Astrocyte (in vitro differentiated cells and primary cell): ENCODE measurements around the gene FAM13C.

Experiments
- EZH2 ChIP-seq: IDR thresholded peaks from 2 replicates; pipeline ENCODE4 v1.6.1; 2012; ENCODE audit warnings: mild to moderate bottlenecking, low read length, inconsistent platforms; ENCODE audit not compliant: insufficient read depth
- TF ChIP-seq, protein P1 (sequence below): IDR thresholded peaks from 2 replicates; pipeline ENCODE4 v1.5.1; 2011; ENCODE audit warnings: low read depth, mild to moderate bottlenecking, inconsistent platforms, low read length, moderate library complexity; ENCODE audit not compliant: insufficient read depth

DNA sequence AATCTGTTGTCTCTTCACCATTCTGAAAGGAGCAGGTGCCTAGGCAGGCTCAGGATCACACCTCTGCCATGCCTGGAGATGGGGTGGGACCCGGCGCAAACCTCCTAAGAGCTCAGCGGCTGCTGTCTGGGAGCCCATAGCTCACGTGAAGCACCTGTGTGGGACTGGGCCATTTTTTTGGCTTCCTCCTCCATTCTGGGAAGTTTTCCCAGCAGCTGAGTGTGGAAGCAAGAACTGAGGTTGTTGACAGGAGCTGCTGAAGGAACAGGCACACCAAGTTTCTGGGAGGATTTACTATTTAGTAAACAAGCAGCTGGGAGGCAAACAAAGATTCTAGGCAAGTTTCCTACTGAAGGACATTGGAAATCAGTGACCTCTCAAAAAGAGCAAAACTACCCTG lies 77.3 kb downstream of the FAM13C start:
- no peak for TF ChIP-seq EZH2
- TF ChIP-seq, protein P1, sequence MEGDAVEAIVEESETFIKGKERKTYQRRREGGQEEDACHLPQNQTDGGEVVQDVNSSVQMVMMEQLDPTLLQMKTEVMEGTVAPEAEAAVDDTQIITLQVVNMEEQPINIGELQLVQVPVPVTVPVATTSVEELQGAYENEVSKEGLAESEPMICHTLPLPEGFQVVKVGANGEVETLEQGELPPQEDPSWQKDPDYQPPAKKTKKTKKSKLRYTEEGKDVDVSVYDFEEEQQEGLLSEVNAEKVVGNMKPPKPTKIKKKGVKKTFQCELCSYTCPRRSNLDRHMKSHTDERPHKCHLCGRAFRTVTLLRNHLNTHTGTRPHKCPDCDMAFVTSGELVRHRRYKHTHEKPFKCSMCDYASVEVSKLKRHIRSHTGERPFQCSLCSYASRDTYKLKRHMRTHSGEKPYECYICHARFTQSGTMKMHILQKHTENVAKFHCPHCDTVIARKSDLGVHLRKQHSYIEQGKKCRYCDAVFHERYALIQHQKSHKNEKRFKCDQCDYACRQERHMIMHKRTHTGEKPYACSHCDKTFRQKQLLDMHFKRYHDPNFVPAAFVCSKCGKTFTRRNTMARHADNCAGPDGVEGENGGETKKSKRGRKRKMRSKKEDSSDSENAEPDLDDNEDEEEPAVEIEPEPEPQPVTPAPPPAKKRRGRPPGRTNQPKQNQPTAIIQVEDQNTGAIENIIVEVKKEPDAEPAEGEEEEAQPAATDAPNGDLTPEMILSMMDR = no peak
